Suppressor macrophage treated with lipopolysaccharide for 4 hours (primary cell): ENCODE results near the gene IL1RAPL1.

Experiments
- DNase-seq: peaks from one replicate; pipeline ENCODE4 v3.0.0-alpha.2; 2020

IL1RAPL1 gene

DNA sequence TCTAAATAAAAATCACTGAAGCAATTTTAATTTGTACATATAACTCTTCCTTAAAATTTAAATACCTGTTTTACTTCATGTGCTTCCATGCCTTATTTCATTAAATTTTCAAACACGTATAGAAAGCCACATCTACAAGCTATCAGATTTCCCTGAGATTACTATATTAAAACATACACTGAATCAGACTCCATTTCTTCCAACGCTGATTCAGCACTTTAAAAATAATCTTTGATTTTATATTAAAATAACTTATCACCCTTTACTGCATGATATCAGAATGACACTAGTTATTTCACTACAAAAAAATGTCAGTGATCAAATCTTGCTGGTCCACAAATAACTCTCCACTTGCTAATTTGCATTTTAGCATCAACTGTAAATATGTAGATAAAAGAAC, 550.8 kb downstream of the IL1RAPL1 start:
- DNase-seq, result no peak

DNA sequence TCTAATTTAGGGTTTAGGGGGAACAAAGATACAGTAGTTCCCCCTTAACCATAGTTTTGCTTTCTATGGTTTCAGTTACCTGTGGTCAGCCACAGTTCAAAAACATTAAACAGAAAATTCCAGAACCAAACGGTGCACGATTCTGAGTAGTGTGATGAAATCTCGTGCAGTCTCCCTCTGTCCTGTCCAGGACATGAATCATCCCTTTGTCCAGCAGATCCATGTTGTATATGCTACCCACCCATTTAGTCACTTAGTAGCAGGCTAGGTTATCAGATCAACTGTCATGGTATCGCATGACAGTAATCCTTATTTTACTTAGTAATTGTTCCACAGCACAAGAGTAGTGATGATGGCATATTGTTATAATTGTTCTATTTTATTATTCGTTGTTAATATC, 556.1 kb downstream of the IL1RAPL1 start:
- no peak for DNase-seq

DNA sequence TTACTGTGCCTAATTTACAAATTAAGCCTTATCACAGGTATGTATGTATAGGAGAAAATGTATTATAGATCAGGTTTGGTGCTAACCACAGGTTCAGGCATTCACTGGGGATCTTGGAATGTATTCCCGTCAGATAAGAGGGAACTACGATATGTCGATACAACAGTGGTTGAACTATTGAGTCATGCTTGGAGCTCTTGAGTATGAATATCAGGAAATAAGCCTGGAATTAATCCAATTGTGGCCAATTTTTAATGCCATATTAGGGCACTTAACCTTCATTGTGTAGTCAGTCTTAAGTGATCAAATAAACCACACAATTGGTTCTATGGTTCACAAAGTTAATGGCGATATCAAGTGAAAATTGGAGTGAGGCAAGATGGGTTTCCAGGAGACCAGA, 556.5 kb downstream of the IL1RAPL1 start:
- DNase-seq, result no peak

DNA sequence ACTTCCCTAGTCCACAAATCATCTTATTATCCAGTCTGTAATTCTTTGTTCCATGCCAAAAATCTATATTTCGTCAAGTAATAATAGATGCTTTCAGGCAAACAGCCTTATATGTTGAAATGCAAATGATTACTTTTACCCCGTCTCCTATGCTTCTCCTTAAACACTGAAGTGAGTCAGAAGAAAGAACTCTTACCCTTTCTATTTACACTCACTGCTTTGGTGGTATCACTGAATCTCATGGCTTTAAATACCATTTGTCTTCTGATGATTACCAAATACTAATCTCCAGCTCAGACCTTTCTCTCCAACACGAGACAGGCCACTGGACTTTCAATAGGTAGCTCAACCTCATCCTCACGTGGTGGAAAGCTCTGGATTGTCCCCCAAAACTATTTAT, 558.1 kb downstream of the IL1RAPL1 start:
- no peak for DNase-seq

DNA sequence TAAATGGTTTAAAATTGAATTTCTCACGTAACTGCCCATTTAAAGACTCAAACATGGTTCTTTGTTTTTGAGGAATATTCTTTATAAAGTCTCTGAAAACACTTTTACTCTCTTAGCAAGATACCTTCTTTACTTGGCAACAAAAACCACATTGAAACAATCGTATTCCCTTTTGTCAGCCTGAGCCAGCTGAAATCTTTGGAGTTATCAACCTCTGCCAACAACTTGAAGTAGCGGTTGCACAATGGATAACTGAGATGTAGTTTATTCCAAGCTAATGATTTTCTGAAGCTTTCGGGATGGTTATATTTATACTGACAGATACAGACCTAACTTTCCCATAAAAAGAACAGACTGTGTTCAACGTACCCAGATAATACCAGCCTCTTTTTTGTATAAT, 561.3 kb downstream of the IL1RAPL1 start:
- DNase-seq, result no peak

DNA sequence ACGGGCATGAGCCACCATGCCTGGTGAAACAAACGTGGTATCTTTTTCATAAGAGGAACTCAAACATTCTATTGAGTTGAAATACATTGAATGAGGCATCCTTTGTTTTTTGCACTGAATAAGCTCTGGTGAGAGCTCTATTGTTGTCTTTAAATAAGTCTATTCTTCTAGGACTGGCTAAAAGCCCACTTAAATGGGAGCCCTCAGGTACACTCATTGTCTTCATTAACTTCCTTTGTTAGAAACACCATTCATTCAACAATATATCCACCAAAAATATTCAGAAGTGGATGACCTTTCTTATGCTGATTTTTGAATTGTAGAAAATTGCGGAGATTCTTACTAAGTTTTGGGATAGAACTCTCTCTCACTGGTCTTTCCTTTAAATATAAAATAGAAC, 568.0 kb downstream of the IL1RAPL1 start:
- no peak for DNase-seq

DNA sequence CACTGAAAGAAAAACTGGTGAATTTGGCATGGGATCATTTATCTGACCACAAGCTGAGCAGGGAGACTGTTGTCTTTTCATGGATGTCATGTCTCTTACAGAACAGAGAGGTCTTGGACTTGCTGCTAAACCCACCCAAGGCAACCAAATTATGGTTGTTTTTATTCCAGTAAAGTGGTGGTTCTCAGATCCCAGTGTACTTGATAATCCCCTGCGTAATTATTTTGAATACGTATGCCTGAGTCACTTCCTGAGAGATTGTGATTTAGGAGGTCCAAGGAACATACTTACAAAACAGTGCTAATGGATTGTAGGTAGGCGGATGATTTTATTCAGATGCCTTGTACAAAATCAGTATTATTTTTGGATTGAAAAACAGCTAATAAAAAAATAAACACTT, 585.6 kb downstream of the IL1RAPL1 start:
- no peak for DNase-seq

DNA sequence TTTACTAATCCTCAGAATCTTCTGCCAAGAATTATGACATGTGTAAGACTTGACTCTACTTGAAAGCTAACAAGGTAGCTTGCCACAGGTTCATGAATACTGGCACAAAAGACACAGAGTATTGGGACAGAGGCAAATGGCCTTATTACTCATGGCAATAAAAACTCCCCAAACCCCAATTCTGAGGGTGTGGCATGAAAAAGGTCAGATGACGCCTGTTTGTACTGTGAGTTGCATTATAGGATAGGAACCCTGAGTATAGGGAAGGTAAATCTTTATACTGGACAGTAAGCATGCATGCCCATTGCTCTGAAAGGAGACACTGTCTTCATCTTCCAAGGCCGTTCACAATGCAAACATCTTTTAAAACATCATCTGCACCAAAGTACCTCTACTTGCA, 600.0 kb downstream of the IL1RAPL1 start:
- no peak for DNase-seq

DNA sequence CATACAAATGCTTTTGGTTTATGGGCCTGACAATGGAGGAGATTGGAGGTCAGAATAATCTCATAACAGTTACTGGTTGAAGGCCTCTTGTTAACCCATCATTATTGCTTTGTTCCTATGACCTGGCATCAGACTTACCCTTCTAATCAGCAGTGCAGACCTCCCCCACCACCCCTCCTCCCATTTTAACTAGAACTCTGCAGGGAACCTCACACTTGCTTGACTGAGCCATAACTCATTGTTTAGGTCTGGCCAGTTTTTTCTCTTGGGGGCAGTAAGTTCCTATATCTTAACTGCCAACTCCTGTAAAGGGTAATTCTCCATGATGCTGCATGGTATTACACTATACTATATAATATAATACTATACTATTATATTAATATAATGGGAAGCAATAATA, 609.3 kb downstream of the IL1RAPL1 start:
- DNase-seq, result no peak

DNA sequence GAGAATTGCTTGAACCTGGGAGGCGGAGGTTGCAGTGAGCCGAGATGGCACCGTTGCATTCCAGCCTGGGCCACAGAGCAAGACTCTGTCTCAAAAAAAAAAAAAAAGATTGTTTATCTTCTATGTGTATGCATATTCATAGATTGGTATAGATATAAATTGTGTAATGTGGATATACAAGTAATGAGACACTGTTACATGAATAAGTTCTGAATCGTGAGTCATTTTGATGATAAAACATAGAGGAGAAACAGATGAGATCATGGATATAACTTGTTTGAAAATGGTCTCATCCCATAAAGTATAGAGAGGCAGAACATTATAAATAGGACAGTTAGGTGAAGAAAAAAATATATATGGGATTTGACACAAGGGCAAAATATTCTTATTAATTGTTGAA, 628.0 kb downstream of the IL1RAPL1 start:
- DNase-seq, result no peak

DNA sequence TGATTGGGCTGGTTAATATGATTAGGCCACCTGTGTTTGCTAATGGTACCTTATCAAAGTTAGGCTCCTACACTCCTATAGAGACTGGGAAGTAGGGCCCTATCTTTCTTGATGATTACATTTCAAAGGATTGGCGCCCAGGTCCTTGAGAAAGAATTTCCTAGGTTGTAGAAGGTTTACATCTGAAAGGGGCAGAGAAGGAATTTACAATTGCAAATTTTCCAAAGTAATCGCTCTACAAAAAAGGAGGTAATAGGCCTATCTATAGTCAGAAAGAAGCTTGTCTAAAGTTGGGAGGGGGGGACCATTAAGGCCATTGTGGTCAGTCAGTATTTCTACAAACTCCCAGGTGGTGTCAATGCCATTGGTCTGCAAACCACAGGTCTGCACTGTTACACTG, 638.4 kb downstream of the IL1RAPL1 start:
- DNase-seq, result no peak

DNA sequence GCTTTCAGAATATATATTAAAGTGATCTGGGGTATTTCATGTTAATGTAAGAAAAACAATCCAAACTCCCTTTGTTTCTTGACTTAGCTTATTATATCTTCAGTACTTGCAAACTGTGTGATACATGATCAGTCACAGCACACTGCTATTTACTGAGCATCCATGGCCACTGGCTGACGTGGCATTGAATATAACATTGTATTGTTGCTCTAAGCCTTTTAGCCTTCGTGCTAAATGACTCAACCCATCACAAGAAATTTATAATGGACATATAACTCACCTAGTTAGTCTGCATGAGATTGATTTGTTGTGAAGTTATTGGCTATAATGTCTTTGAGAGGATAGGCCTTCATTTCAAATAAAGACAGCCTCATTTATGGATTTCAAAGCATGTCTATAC, 642.6 kb downstream of the IL1RAPL1 start:
- no peak for DNase-seq

DNA sequence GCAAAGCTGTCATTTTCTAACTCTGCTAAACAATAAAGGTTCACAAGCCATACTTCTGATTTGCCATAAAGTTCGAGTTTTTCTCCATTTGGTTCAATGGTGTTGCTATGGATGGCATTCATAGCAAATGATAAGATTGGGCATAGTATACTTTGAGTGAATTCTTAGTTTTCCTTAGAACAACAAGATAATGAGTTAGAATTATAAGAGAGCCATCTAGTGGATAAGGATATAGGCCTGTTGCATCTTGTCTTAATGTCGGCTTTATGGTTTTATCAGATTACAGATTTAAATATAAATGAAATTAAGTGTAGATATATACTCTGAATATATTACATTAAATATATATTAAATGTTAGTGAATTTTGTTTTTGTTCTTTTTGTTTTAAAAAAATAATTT, 644.6 kb downstream of the IL1RAPL1 start:
- no peak for DNase-seq

DNA sequence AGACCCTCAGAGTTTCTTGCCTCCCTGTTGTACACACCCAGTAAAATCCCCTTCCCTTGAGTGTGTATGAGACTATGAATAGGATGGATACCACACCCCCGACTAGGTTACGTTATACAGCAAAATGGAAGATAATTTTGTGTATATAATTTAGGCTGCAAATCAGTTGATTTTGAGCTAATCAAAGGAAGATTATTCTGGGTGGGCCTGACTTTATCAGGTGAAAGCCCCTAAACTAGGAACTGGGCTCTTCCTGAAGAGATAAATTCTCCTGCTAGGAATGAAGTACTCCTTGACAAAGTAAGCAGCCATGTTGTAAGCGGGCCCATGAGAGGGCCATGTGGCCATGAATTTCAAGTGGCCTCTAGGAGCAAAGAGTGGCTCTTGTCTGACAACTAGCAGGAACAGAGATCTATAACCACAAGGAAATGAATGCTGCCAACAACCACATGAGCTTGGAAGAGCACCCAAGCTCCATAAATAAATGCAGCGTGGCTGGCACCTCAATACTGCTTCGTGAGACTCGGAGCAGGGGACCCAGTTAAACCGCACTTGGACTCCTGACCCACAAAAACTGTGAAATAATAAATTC, 646.4 kb downstream of the IL1RAPL1 start:
- no peak for DNase-seq

DNA sequence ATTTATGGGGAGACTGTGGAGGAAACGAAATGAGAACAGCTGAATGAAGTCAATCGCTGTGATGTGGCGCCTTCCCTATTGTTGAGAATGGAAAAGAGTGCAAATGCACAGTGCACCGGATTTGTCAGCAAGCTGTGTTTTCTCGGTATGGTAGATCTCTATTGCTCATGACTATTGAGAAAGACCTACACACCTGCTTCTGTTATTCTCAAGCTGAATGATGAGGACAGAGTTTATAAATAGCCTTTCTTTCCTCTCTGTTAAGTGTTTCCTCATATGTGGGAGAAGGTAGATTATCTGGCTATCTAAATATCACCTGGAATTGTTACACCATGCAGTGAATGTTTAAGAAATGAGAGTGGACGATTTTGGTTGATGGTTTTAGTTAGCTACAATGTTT, 650.7 kb downstream of the IL1RAPL1 start:
- DNase-seq, result no peak

DNA sequence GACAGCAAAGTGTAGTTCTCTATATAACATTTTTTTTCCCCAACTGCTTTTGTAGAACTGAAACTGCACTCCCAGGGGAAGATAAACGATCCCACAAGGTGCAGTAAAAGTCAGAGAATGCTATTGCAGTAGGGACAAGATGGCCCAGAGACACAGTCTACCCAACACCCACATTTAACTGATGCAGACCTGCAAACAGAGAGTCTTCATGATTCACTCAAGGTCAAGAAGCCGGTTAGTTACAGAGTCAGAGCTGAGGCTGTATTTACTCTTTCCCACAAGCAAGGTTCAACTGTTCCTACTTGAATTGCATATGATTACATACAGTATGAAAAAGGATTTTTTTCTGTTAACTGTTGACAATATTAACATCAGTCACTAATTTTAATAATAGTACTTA, 654.6 kb downstream of the IL1RAPL1 start:
- no peak for DNase-seq

DNA sequence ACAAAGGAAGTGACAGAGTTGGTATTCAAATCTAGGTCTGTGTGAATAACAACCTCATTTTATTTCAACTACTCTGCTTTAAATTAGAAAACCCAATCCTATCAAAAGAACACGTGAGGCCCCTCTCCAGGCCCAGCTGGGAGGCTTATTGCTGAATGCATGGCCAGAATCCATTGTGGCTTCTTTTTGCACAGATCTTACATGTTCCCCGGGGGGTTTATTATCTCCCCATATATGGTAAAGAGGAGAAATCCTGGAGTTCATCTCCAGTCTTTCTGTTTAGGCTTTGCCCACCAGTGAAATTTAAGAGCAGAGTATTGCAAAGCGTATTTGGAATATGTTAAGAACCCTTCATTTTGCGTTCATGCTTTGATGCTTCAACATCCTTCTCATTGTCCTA, 655.6 kb downstream of the IL1RAPL1 start:
- DNase-seq, result no peak

DNA sequence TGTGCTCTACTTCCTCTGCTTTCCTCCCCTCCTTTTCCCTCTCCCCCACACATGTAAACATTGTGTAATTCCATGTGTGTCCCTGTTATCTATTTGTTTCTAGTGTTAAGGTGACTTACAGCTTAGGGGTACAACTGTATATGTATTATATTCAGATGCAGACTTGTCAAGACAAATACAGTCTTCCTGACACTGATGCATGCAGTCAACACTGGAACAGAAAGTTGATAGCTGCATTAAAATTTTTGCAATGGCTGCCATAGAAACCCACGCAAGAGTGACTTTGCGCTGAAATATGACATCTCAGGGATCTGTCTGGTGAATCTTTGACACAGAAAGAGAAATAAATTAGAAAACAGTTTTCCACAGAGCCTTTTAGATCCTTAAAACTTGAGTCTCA, 656.7 kb downstream of the IL1RAPL1 start:
- no peak for DNase-seq

DNA sequence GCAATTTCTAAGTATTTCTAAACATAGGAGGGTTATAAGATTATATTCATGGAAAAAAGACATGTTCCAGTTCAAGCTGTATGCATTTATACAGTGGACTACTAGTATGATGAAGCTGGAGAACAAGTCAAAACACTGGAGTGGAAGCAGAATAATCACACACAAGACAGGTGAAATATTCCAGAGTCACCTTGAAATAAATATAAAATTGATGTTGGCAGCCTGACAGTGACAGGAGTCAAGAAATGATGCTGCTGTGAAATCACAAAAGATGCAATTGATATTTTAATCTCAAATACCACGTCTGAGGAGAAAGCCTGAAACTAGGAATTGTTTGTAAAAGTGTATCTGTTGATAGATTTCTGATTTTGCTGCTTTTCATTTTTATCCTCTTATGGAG, 667.3 kb downstream of the IL1RAPL1 start:
- no peak for DNase-seq

DNA sequence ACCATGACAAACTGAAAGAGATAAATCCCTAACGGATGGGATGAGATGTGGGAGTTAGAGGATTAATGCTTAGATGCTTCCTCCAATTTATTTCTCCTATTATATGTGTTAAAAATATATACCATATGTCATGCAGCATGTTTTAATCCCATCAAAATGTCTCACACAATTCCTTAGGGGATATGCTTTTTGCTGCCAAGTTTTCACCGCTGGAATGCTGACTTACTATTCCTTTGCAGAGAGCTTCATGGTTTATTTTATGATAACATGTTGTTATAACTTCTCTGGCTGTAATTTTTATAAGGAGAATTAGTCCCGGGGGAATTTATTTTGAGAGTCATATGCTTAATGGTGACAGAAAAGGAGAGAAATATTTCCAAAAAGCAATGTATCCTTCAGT, 670.3 kb downstream of the IL1RAPL1 start:
- no peak for DNase-seq

DNA sequence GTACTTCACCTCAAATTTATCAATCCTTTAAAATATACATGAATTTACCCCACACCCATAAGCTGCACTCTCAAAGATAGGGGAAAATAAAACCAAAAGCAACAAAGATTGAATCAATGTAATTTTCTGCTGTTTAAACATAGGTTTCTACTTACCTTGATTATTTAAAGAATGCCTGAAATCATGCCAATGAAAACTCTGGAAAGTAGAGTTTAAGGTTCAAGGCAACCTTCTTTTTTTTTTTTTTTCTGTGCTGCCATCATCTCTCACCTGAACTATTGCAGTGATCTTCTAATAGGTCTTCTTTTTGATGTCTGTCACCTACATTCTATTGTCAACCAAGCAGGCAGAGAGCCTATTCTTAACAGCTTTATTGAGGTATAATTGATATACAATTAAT, 682.1 kb downstream of the IL1RAPL1 start:
- no peak for DNase-seq

DNA sequence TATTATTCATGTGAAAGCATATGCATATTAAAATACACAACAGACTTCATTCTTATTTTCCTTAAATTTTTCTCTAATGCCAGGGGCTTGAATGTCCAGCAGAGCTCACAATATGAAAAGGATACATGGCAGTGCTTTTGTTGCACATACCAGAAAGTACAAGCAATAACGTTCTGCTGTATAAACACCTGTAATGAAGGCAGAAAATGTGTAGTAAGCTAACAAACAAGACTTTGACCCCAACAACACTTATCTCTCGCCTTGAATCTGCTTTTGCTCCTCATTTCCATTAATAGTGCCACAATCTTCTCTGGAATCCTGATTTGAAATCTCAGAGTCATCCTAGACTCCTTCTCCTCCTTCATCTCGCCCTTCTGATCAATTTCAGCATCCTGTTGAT, 687.3 kb downstream of the IL1RAPL1 start:
- no peak for DNase-seq

DNA sequence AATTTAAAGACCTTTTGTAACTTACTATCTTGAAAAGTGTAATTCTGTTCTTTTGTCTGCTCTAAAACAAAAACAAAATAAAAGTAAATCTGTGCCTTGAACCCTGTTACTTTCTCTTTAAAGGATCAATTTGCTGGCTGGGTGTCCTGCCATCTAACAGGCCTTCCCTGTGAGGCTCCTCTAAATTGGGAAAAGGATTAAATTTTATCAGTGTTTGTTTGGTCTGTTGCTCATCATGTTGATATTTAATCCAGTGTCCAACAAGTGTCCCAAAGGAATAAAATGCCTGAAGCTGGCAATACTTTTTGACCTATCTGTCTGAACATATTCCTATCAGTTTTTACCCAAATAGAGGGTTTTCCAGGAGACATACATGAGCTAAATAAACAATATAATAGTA, 688.7 kb downstream of the IL1RAPL1 start:
- DNase-seq, result no peak

DNA sequence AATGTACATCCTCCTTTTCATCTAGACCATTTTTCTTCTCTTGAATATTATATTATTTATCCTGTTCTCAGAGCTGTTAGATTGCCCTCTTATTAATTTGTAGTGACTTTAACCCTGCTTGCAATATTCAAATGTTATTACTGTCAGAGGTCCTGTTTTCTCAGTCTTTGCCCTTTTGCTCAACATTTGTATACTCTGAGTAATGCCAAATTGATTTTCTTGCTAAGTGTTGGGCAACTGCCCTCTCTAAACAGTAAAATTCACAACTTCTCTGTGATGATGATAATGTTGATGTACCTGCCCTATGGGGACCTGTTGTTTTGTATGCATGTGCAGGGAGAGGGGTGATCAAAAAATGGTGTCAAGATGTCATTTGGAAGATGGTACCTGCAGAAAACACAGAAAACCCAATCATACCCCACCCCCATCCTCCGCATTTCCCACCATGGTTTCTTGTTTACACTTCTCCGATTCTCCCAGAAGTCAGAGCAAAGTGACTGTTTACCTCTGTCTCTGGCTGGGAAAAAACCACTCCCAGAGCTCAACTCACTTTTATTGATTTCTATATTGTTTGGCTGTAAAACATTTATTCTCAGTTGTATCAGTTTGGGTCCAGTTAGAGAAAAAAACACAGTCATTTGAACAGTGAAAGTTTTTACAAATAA, 694.0 kb downstream of the IL1RAPL1 start:
- DNase-seq, result no peak

DNA sequence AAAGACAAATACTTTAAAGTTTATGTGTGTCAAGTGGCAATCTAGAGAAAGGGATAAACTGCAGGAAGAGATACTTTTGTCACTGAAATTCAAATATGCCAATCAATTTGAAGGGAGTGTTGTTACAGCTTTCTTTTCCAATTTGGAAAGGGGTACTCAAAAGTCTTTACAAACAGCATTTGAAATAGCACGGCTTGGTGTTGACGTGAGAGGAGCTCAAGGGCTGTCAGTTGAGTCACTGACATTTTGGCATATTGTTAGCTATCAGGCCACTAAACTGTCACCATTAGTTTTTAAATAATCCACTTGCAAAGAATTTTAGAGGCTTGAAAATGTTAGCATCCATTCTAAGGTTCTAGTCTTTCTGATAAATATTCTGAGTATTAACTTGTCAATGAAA, 698.4 kb downstream of the IL1RAPL1 start:
- DNase-seq, result no peak
